HG02973 (cell line): ENCODE data around the gene ATP6V1F.

Experiments
- ATAC-seq: cut with Tn5 transposase; IDR thresholded peaks from one replicate; pipeline ENCODE4 v1.9.1; 2021; ENCODE audit warnings: moderate library complexity; ENCODE audit not compliant: unreplicated experiment

ATP6V1F gene

GRCh38 chr7:128867241-128867640 is 4.6 kb downstream of the ATP6V1F start:
- no peak for ATAC-seq

- ATAC-seq: no peak
Observed at GRCh38 chr7:128867842-128868623, 5.4 kb downstream of the ATP6V1F start.

- ATAC-seq: no peak
Observed at GRCh38 chr7:128868624-128869137, 6.0 kb downstream of the ATP6V1F start.

GRCh38 chr7:128869138-128869943 is 6.7 kb downstream of the ATP6V1F start:
- no peak for ATAC-seq

GRCh38 chr7:128869944-128870285 is 7.3 kb downstream of the ATP6V1F start:
- no peak for ATAC-seq

GRCh38 chr7:128871050-128871449 is 8.4 kb downstream of the ATP6V1F start:
- ATAC-seq: no peak

GRCh38 chr7:128872394-128872824 is 9.8 kb downstream of the ATP6V1F start:
- ATAC-seq: no peak

- ATAC-seq: no peak
Observed at GRCh38 chr7:128873234-128873633, 10.6 kb downstream of the ATP6V1F start.

GRCh38 chr7:128874140-128875031 is 11.7 kb downstream of the ATP6V1F start:
- ATAC-seq: no peak

GRCh38 chr7:128875523-128875948 is 12.9 kb downstream of the ATP6V1F start:
- no peak for ATAC-seq

- no peak for ATAC-seq
Observed at GRCh38 chr7:128876127-128876526, 13.5 kb downstream of the ATP6V1F start.

- no peak for ATAC-seq
Observed at GRCh38 chr7:128876586-128876977, 13.9 kb downstream of the ATP6V1F start.

GRCh38 chr7:128876978-128877755 is 14.5 kb downstream of the ATP6V1F start:
- no peak for ATAC-seq

- no peak for ATAC-seq
Observed at GRCh38 chr7:128877756-128878120, 15.1 kb downstream of the ATP6V1F start.

- no peak for ATAC-seq
Observed at GRCh38 chr7:128878226-128879105, 15.8 kb downstream of the ATP6V1F start.

GRCh38 chr7:128879461-128879938 is 16.8 kb downstream of the ATP6V1F start:
- no peak for ATAC-seq

- no peak for ATAC-seq
Observed at GRCh38 chr7:128879939-128880746, 17.5 kb downstream of the ATP6V1F start.

GRCh38 chr7:128880791-128881457 is 18.3 kb downstream of the ATP6V1F start:
- ATAC-seq: no peak
